Stimulated activated naive CD8-positive, alpha-beta T cell treated with anti-CD3 and anti-CD28 coated beads, Interleukin-15, Interleukin-2, amounts not matched to agents 100 ng/mL and 50 ng/mL, for 24 hours (primary cell): ENCODE results near the gene DCTN2.
A peak's percentile ranks its signal among the peaks of the same experiment; 100 is the strongest.

Source experiments
- H3K27ac Mint-ChIP-seq: one replicate; pipeline ENCODE4 v1.8.0; 2021; ENCODE audit warnings: mild to moderate bottlenecking, mixed read lengths
- H3K27me3 Mint-ChIP-seq: one replicate; pipeline ENCODE4 v1.8.0; 2021; ENCODE audit warnings: mixed read lengths
- H3K36me3 Mint-ChIP-seq: one replicate; pipeline ENCODE4 v1.8.0; 2021; ENCODE audit warnings: low read depth, mixed read lengths
- H3K4me1 Mint-ChIP-seq: one replicate; pipeline ENCODE4 v1.8.0; 2021; ENCODE audit warnings: low read depth, mixed read lengths
- H3K4me3 Mint-ChIP-seq: one replicate; pipeline ENCODE4 v1.8.0; 2021; ENCODE audit warnings: mild to moderate bottlenecking, mixed read lengths
- H3K9me3 Mint-ChIP-seq: one replicate; pipeline ENCODE4 v1.8.0; 2021; ENCODE audit warnings: mixed read lengths

Gene DCTN2

GRCh38 chr12:57529831-57530230 lies 17.2 kb downstream of the DCTN2 start:
- H3K27me3 Mint-ChIP-seq = no peaks in the 10 kb centered on the region
- no peak overlapping the region for H3K27ac Mint-ChIP-seq
- H3K36me3 Mint-ChIP-seq = peaks cover 58% of the 10 kb centered on the region
- no peaks in the 10 kb centered on the region for H3K9me3 Mint-ChIP-seq
- no peak overlapping the region for H3K4me3 Mint-ChIP-seq
- H3K4me1 Mint-ChIP-seq = peaks cover 6% of the 10 kb centered on the region

DNA sequence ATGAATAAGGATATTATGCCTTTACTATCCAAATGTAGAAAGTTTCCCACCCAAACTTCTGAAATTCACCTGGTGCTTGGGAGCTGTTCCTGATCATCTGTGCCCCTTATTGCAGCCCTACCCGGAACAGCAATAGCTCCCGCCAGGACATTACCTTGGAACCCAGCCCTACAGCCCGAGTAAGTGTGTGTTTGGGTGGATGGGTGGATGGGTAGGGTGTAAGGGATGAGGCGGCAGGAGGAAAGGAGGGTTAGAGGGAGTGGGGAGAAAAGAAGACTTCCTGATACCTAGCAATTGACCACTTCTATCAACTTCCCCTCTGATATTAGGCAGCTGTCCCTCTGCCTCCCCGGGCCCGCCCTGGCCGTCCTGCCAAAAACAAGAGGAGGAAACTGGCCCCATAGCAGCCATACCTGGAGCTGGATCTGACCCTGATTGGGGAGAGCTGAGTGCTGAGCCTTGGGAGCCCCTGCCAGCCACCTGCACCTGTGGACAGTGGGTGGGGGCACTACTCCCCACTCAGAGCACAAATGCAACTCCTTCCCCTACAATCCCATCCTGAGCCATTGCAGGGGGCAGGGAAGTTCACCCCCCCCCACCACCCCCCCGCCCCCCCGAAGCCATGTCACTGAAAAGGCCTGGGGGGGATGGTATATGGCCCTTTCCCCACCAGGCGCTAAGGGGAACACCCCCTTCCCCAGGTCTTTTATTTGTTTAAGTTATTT lies 18.0 kb downstream of the DCTN2 start:
- Mint-ChIP-seq H3K4me3 (no peak overlapping the region), H3K36me3 (peaks cover 52% of the 10 kb centered on the region), H3K27ac (peak overlapping the region; percentile 49), H3K27me3 (no peaks in the 10 kb centered on the region), H3K4me1 (peaks cover 13% of the 10 kb centered on the region), H3K9me3 (no peaks in the 10 kb centered on the region)

GRCh38 chr12:57528176-57528575 lies 18.8 kb downstream of the DCTN2 start:
- Mint-ChIP-seq H3K27me3 (no peaks in the 10 kb centered on the region), H3K4me1 (peaks cover 21% of the 10 kb centered on the region), H3K9me3 (no peaks in the 10 kb centered on the region), H3K4me3 (no peak overlapping the region), H3K27ac (peak overlapping the region; percentile 45), H3K36me3 (peaks cover 48% of the 10 kb centered on the region)

DNA sequence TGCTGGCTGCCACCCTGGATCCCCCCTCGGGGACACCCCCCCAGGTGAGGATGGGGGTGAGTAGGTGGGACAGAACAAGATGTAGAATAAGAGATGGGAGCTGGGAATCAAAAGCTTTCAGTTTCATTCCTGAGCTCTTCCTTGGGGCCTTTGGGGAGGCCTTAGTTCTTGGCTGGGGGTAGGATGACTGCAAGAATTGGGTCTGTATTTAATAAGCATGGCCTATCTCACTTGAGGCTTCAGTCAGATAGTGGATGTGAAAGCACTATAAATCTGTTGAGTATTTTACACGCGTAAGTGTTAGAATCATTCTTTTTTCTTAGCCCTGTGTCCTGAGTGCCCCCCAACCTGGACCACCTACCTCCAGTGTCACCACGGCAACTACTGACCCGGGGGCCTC lies 19.8 kb downstream of the DCTN2 start:
- peaks cover 40% of the 10 kb centered on the region for H3K36me3 Mint-ChIP-seq
- peaks cover 24% of the 10 kb centered on the region for H3K4me1 Mint-ChIP-seq
- no peak overlapping the region for H3K4me3 Mint-ChIP-seq
- no peaks in the 10 kb centered on the region for H3K27me3 Mint-ChIP-seq
- no peak overlapping the region for H3K27ac Mint-ChIP-seq
- no peaks in the 10 kb centered on the region for H3K9me3 Mint-ChIP-seq

DNA sequence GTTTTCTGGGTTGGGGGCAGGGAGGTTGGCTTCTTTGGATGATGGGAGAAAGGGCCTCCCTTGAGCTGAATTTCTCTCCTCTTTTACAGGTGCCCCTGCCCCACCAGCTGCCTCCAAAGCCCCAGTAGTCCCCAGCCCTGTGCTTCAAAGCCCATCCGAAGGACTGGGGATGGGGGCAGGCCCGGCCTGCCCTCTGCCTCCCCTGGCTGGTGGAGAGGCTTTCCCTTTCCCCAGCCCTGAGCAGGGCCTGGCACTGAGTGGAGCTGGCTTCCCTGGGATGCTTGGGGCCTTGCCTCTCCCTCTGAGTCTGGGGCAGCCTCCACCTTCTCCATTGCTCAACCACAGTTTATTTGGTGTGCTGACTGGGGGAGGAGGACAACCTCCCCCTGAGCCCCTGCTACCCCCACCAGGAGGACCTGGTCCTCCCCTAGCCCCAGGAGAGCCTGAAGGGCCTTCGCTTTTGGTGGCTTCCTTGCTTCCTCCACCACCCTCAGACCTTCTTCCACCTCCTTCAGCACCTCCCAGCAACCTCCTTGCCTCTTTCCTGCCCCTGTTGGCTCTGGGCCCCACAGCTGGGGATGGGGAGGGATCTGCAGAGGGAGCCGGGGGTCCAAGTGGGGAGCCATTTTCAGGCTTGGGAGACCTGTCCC lies 20.4 kb downstream of the DCTN2 start:
- H3K27ac Mint-ChIP-seq = peak overlapping the region; percentile 40
- no peak overlapping the region for H3K4me3 Mint-ChIP-seq
- peaks cover 35% of the 10 kb centered on the region for H3K36me3 Mint-ChIP-seq
- H3K4me1 Mint-ChIP-seq = peaks cover 30% of the 10 kb centered on the region
- H3K9me3 Mint-ChIP-seq = no peaks in the 10 kb centered on the region
- no peaks in the 10 kb centered on the region for H3K27me3 Mint-ChIP-seq

DNA sequence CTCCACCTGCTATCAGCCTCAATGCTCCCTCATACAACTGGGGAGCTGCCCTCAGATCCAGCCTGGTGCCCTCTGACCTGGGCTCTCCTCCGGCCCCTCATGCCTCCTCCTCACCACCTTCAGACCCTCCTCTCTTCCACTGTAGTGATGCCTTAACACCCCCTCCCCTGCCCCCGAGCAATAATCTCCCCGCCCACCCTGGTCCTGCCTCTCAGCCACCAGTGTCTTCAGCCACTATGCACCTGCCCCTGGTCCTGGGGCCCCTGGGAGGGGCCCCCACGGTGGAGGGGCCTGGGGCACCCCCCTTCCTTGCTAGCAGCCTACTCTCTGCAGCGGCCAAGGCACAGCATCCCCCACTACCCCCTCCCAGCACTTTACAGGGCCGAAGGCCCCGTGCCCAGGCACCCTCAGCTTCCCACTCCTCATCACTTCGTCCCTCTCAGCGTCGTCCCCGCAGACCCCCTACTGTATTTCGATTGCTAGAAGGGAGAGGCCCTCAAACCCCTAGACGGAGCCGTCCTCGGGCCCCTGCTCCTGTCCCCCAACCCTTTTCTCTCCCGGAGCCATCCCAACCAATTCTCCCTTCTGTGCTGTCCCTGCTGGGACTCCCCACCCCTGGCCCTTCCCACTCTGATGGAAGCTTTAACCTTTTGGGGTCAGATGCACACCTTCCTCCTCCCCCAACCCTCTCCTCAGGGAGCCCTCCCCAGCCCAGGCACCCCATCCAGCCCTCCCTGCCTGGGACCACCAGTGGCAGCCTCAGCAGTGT lies 21.2 kb downstream of the DCTN2 start:
- Mint-ChIP-seq H3K27me3 (no peaks in the 10 kb centered on the region), H3K9me3 (no peaks in the 10 kb centered on the region), H3K4me1 (peaks cover 38% of the 10 kb centered on the region), H3K27ac (no peak overlapping the region), H3K4me3 (no peak overlapping the region), H3K36me3 (peaks cover 27% of the 10 kb centered on the region)

DNA sequence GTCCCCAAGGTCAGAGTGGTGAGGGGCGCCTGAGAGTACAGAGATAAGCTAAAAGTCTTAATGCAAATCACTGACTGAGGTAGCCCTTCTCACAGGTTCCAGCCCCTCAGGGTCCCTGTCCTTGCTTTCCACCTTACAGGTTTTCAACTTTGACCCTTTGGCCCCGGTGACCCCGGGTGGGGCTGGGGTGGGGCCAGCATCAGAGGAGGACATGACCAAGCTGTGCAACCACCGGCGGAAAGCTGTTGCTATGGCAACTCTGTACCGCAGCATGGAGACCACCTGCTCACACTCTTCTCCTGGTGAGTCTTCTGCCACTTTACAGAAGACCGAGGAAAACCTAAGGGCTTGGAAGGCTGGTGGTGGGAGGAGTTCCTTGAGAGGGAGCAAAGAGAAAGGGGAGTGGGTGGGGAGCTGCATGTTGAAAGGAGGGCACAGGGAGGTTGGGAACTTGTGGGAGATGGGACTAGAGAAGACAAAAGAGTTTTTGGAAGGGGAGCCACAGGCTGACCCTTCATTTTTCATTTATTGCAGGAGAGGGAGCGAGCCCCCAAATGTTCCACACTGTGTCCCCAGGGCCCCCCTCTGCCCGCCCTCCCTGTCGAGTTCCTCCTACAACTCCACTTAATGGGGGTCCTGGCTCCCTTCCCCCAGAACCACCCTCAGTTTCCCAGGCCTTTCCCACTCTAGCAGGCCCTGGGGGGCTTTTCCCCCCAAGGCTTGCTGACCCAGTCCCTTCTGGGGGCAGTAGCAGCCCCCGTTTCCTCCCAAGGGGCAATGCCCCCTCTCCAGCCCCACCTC lies 22.0 kb downstream of the DCTN2 start:
- Mint-ChIP-seq H3K4me1 (peaks cover 39% of the 10 kb centered on the region), H3K36me3 (peaks cover 25% of the 10 kb centered on the region), H3K9me3 (no peaks in the 10 kb centered on the region), H3K27ac (no peak overlapping the region), H3K4me3 (no peak overlapping the region), H3K27me3 (no peaks in the 10 kb centered on the region)

DNA sequence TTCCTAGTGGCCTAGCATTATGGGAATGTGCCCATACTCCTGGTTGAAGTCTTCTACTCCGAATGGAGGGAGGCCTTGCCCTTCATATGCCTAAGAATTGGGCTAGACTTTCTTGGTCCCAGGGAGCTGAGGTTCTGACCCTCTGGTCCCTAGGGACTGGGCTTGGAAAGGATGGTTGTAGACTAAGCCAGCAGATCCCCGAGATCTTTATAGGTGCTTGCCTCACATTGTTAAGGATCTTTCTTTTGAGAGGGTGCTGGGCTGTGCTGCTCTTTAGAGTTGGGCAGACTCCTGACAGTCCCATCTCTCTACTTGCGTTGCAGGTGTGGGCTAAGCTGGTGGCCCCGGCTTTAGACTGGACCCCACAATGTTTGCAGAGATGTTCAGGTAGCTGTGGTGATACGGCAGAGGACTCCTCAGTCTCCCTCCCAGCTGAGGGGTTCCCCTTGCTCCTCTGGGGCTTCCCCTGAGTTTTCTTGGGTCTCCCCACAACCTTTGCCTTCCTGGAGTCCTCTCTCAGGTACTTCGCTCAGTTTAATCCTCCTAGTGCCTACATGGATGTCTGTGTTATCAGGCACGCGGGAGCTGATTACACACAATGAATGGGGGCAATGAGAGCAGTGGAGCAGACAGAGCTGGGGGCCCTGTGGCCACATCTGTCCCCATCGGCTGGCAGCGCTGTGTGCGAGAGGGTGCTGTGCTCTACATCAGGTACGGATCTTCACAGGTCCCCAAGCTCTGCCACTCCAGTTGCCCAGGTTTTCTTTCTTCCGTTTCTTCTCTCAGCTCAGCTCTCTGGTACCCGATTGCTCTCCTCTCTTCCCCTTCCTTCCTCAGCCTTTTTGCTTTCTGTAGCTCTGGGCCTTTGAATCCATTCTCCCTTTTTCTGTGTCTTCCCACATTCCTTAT lies 23.0 kb downstream of the DCTN2 start:
- peak overlapping the region; percentile 94 for H3K4me3 Mint-ChIP-seq
- peaks cover 44% of the 10 kb centered on the region for H3K4me1 Mint-ChIP-seq
- H3K27me3 Mint-ChIP-seq = no peaks in the 10 kb centered on the region
- H3K9me3 Mint-ChIP-seq = no peaks in the 10 kb centered on the region
- H3K36me3 Mint-ChIP-seq = peaks cover 25% of the 10 kb centered on the region
- H3K27ac Mint-ChIP-seq = peak overlapping the region; percentile 91

GRCh38 chr12:57522887-57523705 lies 23.9 kb downstream of the DCTN2 start:
- peaks cover 27% of the 10 kb centered on the region for H3K36me3 Mint-ChIP-seq
- peak overlapping the region; percentile 94 for H3K4me3 Mint-ChIP-seq
- no peaks in the 10 kb centered on the region for H3K27me3 Mint-ChIP-seq
- H3K9me3 Mint-ChIP-seq = no peaks in the 10 kb centered on the region
- H3K27ac Mint-ChIP-seq = peak overlapping the region; percentile 91
- H3K4me1 Mint-ChIP-seq = peaks cover 52% of the 10 kb centered on the region

DNA sequence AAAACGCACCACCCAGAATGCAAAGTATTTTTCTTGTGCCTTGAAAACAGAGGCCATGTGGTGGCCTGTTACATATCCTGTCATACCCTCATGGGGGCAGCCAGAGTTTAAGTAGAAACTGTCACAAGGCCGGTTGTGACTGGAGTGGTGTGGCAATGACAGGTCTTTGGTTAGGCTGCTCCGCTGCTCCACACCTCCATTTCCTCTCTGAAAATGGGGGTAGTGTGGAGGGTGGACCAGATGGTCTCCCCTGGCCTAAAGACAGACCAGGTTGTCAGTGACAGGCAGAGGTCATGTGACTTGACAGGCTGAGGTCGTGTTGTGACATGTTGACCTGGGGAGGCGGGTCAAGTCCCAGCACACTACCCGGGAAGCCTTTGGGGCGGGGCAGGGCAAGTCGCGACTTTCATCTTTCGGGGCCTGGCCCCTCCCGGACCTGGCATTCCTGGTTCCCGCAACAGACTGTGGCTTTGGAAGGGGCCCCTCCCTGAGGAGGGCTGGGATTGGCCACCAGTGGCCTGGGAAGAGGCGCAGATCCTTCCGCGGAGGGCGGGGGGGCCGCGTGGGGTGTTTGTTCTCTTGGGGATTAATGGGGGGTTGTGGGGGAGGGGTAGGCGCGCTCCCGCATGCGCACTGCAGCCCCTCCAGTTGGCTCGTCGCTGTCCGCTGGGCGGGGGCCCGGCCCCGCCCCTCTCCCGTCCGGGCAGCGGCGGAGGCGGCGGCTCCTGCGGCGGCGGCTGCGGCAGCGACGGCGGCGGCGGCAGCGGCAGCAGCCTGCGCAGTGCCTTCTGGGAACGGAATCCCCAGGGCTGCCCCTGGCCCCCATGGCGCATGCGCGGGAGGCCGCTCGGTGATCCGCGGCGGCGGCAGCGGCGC lies 24.7 kb downstream of the DCTN2 start, which contains the start of gene MBD6:
MBD6 (plus strand) TSS at position 814 of the 876 bp plus-strand sequence. CDS start 1,480 bp downstream, outside the sequence.
- Mint-ChIP-seq H3K4me3 (peak within 1 kb of the TSS; percentile 94), H3K36me3 (peaks cover 32% of the 10 kb centered on the region), H3K4me1 (peaks cover 61% of the 10 kb centered on the region), H3K27ac (peak within 1 kb of the TSS; percentile 99), H3K27me3 (no peaks in the 10 kb centered on the region), H3K9me3 (no peaks in the 10 kb centered on the region)

GRCh38 chr12:57521525-57522010 lies 25.4 kb downstream of the DCTN2 start:
- H3K27me3 Mint-ChIP-seq = no peaks in the 10 kb centered on the region
- H3K9me3 Mint-ChIP-seq = no peaks in the 10 kb centered on the region
- H3K27ac Mint-ChIP-seq = peak overlapping the region; percentile 99
- peaks cover 66% of the 10 kb centered on the region for H3K4me1 Mint-ChIP-seq
- H3K4me3 Mint-ChIP-seq = peak overlapping the region; percentile 87
- H3K36me3 Mint-ChIP-seq = peaks cover 37% of the 10 kb centered on the region

- peak within 1 kb of the TSS; percentile 99 for H3K27ac Mint-ChIP-seq
- no peaks in the 10 kb centered on the region for H3K27me3 Mint-ChIP-seq
- peaks cover 63% of the 10 kb centered on the region for H3K4me1 Mint-ChIP-seq
- peak within 1 kb of the TSS; percentile 87 for H3K4me3 Mint-ChIP-seq
- no peaks in the 10 kb centered on the region for H3K9me3 Mint-ChIP-seq
- H3K36me3 Mint-ChIP-seq = peaks cover 50% of the 10 kb centered on the region
Observed at GRCh38 chr12:57520053-57520818, 26.8 kb downstream of the DCTN2 start, which contains the start of gene DDIT3. DDIT3 (minus strand) TSS chr12:57520514; CDS start chr12:57517406, 3,108 bp downstream.
